Spinal cord (tissue), 10 donors: ENCODE measurements around the gene YY1. TPM values are rescaled to one million over a fixed set of nuclear protein-coding genes. Genes with fewer than 3 reads are reported as not detected.
"Not testable (repeated sequence)": the region's sequence is repeated elsewhere in the genome, so short reads cannot be mapped to it uniquely, and the experiment has no call there.

ENCODE experiments used
- DNase-seq, 6 donors: peaks; one replicate each; pipeline versions ENCODE4 v3.0.0 to v3.0.0-alpha.2; 2013 to 2015; ENCODE audit warnings: low spot score in 6 of 6, low read depth in 4 of 6
- H3K27ac ChIP-seq: one replicate; pipeline ENCODE4 v1.5.1; 2013; ENCODE audit warnings: low read depth, low read length, control low read depth
- H3K27me3 ChIP-seq: one replicate; pipeline ENCODE4 v1.6.1; 2013; ENCODE audit warnings: low read length; ENCODE audit not compliant: control insufficient read depth, insufficient read depth
- H3K36me3 ChIP-seq: one replicate; pipeline ENCODE4 v1.6.1; 2013; ENCODE audit warnings: low read length; ENCODE audit not compliant: control insufficient read depth, insufficient read depth
- H3K4me1 ChIP-seq: one replicate; pipeline ENCODE4 v1.6.1; 2013; ENCODE audit warnings: low read length; ENCODE audit not compliant: control insufficient read depth, insufficient read depth
- H3K4me3 ChIP-seq: one replicate; pipeline ENCODE4 v1.5.1; 2013; ENCODE audit warnings: low read depth, low read length, control low read depth
- H3K9me3 ChIP-seq: one replicate; pipeline ENCODE4 v1.6.1; 2013; ENCODE audit warnings: low read length; ENCODE audit not compliant: control insufficient read depth, insufficient read depth
- WGBS: methylation state at CpG from one replicate; pipeline ENCODE4 v1.1.5; 2013; ENCODE audit warnings: missing lambda C conversion rate; ENCODE audit not compliant: insufficient coverage; 5-methylcytosine and 5-hydroxymethylcytosine counted together
- polyA plus RNA-seq, 2 donors: library from polyadenylated mRNA; unstranded; fragments of 120-200 nt; gene quantifications; one replicate each; pipeline ENCODE4 v1.2.1, GENCODE V29; 2013; ENCODE audit not compliant: insufficient read length in 2 of 2
- total RNA-seq, 2 donors: library from RNA; depleted of rRNA in 1 of 2; stranded (reverse); fragments of 120-200 nt in 1 of 2; fragments of >200 nt in 1 of 2; gene quantifications; one replicate each; pipeline versions ENCODE4 v1.2.3 to v1.2.4, GENCODE V29; 2013 to 2014
- donor health status: healthy.

YY1 gene
- total and polyA plus RNA-seq, 4 donors: 55.0 to 83.7 (median 67.1) TPM

DNA sequence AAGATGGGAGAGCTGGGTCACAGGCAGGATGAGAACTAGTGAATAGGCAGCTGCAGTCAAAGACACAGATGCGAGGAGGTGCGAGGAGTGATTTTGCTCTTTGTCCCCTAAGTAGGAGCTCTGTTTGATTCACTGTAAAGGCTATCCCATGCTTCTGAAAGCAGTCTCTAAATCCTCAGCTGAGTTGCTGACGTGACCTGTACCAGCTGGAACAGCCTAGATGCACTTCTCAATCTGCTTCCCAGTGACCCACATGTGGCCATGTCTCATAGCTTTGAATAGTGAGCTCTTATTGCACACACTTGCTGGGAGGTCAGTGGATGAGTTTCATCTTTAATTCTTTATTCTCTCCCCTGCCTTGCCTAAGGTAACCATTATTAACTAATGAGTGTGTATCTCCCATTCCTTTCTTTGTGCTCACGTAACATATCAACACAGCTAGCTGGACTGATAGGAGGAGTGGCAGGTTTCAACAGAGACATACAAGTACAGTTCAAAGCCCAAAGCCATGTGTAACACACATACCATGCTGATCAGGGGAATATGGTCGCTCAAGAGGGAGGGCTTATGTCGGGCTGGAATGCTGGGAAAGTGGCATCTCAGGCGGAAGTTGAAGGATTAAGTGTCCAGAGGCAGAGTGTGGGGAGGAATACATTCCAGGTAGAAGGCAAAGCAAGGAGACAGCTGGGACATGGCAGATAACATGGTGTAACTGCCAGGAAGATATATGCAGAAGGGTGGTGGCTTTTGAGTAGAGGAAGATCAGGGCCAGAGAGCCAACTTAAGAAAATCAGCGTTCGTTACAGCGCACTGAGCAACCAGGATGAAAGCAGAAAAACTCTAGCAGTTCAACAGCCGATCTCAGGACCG is 15.4 kb upstream of the YY1 start:
- WGBS: 73% methylated on average over 11 of the region's 12 CpGs
- H3K27ac ChIP-seq: peak overlapping the region; percentile 60

GRCh38 chr14:100224229-100224866 is 14.6 kb upstream of the YY1 start:
- Histone ChIP-seq H3K4me1 (peaks cover 23% of the 10 kb centered on the region), H3K4me3 (no peak overlapping the region), H3K36me3 (peaks cover 8% of the 10 kb centered on the region), H3K27me3 (no peaks in the 10 kb centered on the region), H3K9me3 (no peaks in the 10 kb centered on the region), H3K27ac (no peak overlapping the region)
- no peak for DNase-seq
- 100% methylated on average over 2 of the region's 4 CpGs for WGBS

More for the DNA sequence above, 15.4 kb upstream of the YY1 start:
- Histone ChIP-seq H3K36me3 (peaks cover 8% of the 10 kb centered on the region), H3K9me3 (no peaks in the 10 kb centered on the region), H3K4me3 (no peak overlapping the region), H3K27me3 (no peaks in the 10 kb centered on the region), H3K4me1 (peaks cover 23% of the 10 kb centered on the region)
- peak in 1 of 6 donors; percentile 9 for DNase-seq

GRCh38 chr14:100225169-100225568 is 13.8 kb upstream of the YY1 start:
- H3K9me3 ChIP-seq: no peaks in the 10 kb centered on the region
- no peak for DNase-seq
- H3K27me3 ChIP-seq: no peaks in the 10 kb centered on the region
- H3K4me3 ChIP-seq: no peak overlapping the region
- H3K36me3 ChIP-seq: peaks cover 8% of the 10 kb centered on the region
- no peak overlapping the region for H3K27ac ChIP-seq
- 96% methylated on average over 2 of the region's 4 CpGs for WGBS
- H3K4me1 ChIP-seq: peaks cover 23% of the 10 kb centered on the region

DNA sequence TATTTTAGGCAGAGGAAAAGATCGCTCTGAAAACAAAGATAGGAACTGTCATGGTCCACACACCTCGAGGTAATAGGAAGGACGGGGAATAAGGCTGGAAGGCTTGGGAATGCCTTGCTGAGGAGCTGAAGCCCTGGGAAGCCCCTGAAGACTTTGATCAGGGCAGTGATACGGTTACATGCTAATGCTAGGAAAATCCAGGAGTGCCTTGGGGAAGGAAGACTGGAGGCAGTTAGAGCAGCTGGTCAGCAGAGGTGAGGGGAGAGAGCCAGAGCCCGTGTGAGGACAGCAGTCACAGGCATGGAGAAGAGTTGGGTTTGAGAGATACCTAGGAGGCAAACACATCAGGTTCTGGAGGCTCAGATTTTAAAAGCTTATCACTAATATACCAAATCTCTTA is 8.6 kb upstream of the YY1 start:
- no peak for DNase-seq
- WGBS: 82% methylated on average over 5 of the region's 5 CpGs
- Histone ChIP-seq H3K9me3 (no peaks in the 10 kb centered on the region), H3K4me3 (no peak overlapping the region), H3K27ac (no peak overlapping the region), H3K4me1 (peaks cover under 1% of the 10 kb centered on the region), H3K36me3 (peaks cover 17% of the 10 kb centered on the region), H3K27me3 (no peaks in the 10 kb centered on the region)

- H3K36me3 ChIP-seq: peaks cover 9% of the 10 kb centered on the region
- H3K4me3 ChIP-seq: no peak overlapping the region
- WGBS: 65% methylated on average over 4 of the region's 4 CpGs
- H3K9me3 ChIP-seq: no peaks in the 10 kb centered on the region
- H3K27me3 ChIP-seq: no peaks in the 10 kb centered on the region
- no peak for DNase-seq
- H3K27ac ChIP-seq: no peak overlapping the region
- H3K4me1 ChIP-seq: peaks cover 12% of the 10 kb centered on the region
Observed at GRCh38 chr14:100234511-100234910, 4.4 kb upstream of the YY1 start.

- WGBS: 100% methylated on average over 1 of the region's 12 CpGs
- not testable (repeated sequence) for H3K27ac ChIP-seq, H3K36me3 ChIP-seq, H3K27me3 ChIP-seq, H3K9me3 ChIP-seq, DNase-seq
- H3K4me1 ChIP-seq: peaks cover 14% of the 10 kb centered on the region
- H3K4me3 ChIP-seq: peak overlapping the region; percentile 51
Observed at GRCh38 chr14:100236271-100236818, 2.6 kb upstream of the YY1 start.

DNA sequence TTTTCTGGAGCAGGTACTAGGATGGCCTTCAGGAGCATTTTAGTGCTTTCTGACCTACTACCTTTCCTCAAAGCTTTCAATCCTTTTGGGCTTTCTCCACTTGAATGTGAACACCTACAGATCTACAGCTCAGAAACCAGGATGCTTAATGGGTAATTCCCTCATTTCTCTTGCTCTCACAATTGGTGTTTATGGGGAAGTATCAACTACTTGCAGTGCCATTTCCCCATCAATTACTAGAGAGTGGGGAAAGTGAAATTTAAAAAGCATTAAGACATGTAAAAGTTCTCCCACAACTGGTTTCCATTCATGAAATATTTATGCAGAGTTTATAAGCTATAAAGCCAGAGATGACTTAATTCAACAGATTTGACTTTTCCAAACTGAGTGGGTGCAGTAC is 2.1 kb upstream of the YY1 start:
- DNase-seq: no peak
- H3K4me3 ChIP-seq: peak overlapping the region; percentile 51
- no peaks in the 10 kb centered on the region for H3K27me3 ChIP-seq
- H3K4me1 ChIP-seq: peaks cover 18% of the 10 kb centered on the region
- H3K9me3 ChIP-seq: no peaks in the 10 kb centered on the region
- H3K27ac ChIP-seq: no peak overlapping the region
- H3K36me3 ChIP-seq: peaks cover 3% of the 10 kb centered on the region

GRCh38 chr14:100237735-100238418 is 1.1 kb upstream of the YY1 start:
- Histone ChIP-seq H3K9me3 (no peaks in the 10 kb centered on the region), H3K27me3 (no peaks in the 10 kb centered on the region), H3K4me3 (peak overlapping the region; percentile 51), H3K4me1 (peaks cover 18% of the 10 kb centered on the region), H3K36me3 (peaks cover 3% of the 10 kb centered on the region), H3K27ac (peak overlapping the region; percentile 86)
- WGBS: under 1% methylated on average over 64 of the region's 64 CpGs
- DNase-seq: peak in 2 of 6 donors; percentile 69 to 77

DNA sequence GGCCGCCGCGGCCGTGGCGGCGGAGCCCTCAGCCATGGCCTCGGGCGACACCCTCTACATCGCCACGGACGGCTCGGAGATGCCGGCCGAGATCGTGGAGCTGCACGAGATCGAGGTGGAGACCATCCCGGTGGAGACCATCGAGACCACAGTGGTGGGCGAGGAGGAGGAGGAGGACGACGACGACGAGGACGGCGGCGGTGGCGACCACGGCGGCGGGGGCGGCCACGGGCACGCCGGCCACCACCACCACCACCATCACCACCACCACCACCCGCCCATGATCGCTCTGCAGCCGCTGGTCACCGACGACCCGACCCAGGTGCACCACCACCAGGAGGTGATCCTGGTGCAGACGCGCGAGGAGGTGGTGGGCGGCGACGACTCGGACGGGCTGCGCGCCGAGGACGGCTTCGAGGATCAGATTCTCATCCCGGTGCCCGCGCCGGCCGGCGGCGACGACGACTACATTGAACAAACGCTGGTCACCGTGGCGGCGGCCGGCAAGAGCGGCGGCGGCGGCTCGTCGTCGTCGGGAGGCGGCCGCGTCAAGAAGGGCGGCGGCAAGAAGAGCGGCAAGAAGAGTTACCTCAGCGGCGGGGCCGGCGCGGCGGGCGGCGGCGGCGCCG is 381 bp downstream of the YY1 start:
- Histone ChIP-seq H3K4me1 (peaks cover 18% of the 10 kb centered on the region), H3K36me3 (no peaks in the 10 kb centered on the region), H3K27me3 (no peaks in the 10 kb centered on the region), H3K9me3 (no peaks in the 10 kb centered on the region), H3K27ac (peak overlapping the region; percentile 83), H3K4me3 (peak overlapping the region; percentile 70)
- WGBS: under 1% methylated on average over 91 of the region's 93 CpGs
- DNase-seq: peak in 1 of 6 donors; percentile 33
